ENCODE measurements around the gene MPHOSPH9. TPM values are rescaled to one million over a fixed set of nuclear protein-coding genes. Genes with fewer than 3 reads are reported as not detected.

The MPHOSPH9 gene
- total and polyA plus RNA-seq, 2 of the 13 experiments (the other 11 are each of a cell fraction or from before 2014, with no cell fraction given) = 20.3 to 63.4 TPM

DNA sequence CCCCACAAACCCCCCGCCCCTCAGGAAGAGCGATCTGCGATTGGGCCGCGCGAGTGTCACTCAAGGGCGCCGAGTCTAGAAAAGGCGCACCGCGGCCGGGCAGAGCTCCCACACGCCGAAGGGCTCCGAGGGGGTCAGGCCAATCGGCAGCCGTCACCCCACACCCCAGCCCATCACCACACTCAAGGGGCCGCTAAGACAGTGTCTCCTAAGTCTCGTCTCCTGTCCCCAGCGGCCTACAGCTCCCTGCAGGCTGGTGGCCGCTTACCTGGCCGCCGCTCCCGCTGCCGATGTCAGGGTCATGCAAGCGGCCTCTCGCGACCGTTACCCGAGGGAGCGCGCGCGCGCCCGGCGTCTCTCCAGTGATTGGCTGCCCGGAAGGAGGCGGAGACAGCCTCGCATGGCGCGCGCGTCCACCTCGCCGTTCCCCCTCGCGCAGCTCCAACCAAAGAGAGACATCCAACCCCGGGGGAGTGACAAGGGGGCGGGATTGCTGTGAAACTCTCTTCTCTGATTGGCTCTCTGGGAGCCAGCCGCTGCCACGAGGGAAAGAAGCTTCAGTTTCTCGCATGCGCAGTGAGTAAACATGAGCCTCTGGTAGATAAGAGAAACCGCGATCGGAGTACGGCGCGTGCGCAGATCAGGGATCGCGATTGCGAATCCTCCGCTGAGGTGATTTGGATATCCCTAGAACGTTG, at the start of gene MPHOSPH9, which contains the start of gene MTRFR (continued):
- TF ChIP-seq, protein P1, sequence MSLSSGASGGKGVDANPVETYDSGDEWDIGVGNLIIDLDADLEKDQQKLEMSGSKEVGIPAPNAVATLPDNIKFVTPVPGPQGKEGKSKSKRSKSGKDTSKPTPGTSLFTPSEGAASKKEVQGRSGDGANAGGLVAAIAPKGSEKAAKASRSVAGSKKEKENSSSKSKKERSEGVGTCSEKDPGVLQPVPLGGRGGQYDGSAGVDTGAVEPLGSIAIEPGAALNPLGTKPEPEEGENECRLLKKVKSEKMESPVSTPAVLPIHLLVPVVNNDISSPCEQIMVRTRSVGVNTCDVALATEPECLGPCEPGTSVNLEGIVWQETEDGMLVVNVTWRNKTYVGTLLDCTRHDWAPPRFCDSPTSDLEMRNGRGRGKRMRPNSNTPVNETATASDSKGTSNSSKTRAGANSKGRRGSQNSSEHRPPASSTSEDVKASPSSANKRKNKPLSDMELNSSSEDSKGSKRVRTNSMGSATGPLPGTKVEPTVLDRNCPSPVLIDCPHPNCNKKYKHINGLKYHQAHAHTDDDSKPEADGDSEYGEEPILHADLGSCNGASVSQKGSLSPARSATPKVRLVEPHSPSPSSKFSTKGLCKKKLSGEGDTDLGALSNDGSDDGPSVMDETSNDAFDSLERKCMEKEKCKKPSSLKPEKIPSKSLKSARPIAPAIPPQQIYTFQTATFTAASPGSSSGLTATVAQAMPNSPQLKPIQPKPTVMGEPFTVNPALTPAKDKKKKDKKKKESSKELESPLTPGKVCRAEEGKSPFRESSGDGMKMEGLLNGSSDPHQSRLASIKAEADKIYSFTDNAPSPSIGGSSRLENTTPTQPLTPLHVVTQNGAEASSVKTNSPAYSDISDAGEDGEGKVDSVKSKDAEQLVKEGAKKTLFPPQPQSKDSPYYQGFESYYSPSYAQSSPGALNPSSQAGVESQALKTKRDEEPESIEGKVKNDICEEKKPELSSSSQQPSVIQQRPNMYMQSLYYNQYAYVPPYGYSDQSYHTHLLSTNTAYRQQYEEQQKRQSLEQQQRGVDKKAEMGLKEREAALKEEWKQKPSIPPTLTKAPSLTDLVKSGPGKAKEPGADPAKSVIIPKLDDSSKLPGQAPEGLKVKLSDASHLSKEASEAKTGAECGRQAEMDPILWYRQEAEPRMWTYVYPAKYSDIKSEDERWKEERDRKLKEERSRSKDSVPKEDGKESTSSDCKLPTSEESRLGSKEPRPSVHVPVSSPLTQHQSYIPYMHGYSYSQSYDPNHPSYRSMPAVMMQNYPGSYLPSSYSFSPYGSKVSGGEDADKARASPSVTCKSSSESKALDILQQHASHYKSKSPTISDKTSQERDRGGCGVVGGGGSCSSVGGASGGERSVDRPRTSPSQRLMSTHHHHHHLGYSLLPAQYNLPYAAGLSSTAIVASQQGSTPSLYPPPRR (CRISPR knock-in tag; IDR thresholded peaks at IDR 0.05; ENCODE audit: borderline replicate concordance) = no peak
- TF ChIP-seq, protein P2, sequence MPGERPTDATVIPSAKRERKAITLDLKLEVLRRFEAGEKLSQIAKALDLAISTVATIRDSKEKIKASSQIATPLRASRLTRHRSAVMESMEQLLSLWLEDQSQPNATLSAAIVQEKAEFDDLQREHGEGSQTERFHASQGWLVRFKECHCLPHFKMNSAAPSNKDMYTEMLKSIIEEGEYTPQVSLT (CRISPR knock-in tag; IDR thresholded peaks at IDR 0.05; ENCODE audit: borderline replicate concordance, low read depth) = no peak
- TF ChIP-seq, protein P3, sequence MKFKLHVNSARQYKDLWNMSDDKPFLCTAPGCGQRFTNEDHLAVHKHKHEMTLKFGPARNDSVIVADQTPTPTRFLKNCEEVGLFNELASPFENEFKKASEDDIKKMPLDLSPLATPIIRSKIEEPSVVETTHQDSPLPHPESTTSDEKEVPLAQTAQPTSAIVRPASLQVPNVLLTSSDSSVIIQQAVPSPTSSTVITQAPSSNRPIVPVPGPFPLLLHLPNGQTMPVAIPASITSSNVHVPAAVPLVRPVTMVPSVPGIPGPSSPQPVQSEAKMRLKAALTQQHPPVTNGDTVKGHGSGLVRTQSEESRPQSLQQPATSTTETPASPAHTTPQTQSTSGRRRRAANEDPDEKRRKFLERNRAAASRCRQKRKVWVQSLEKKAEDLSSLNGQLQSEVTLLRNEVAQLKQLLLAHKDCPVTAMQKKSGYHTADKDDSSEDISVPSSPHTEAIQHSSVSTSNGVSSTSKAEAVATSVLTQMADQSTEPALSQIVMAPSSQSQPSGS (CRISPR knock-in tag; IDR thresholded peaks at IDR 0.05) = peak; percentile 85
- TF ChIP-seq PAX8 (CRISPR knock-in tag; IDR thresholded peaks at IDR 0.05; ENCODE audit: borderline replicate concordance) (no peak), ELF4 (CRISPR knock-in tag; IDR thresholded peaks at IDR 0.05; ENCODE audit: borderline replicate concordance) (no peak), ISL2 (CRISPR knock-in tag; IDR thresholded peaks at IDR 0.05) (peak; percentile 50; the same call in 1 of the 2 replicates), KDM1A (CRISPR knock-in tag; IDR thresholded peaks at IDR 0.05) (no peak), ZBTB20 (CRISPR knock-in tag; IDR thresholded peaks at IDR 0.05; ENCODE audit: borderline replicate concordance, low read depth) (0 out of 2 replicates have a peak, but pooled peaks have one; percentile 47), ZNF749 (CRISPR knock-in tag; IDR thresholded peaks at IDR 0.05; ENCODE audit: borderline replicate concordance) (peak; percentile 77; the same call in 1 of the 2 replicates), POLR2AphosphoS2 (IDR thresholded peaks at IDR 0.05; ENCODE audit: low read depth, low read length) (peak; percentile 78), ZKSCAN1 (IDR thresholded peaks at IDR 0.05; ENCODE audit: low read length) (no peak), JUND (CRISPR knock-in tag; IDR thresholded peaks at IDR 0.05) (peak; percentile 74; the same call in 1 of the 2 replicates), FOXM1 (CRISPR knock-in tag; IDR thresholded peaks at IDR 0.05) (0 out of 2 replicates have a peak, but pooled peaks have one; percentile 69), THAP11 (CRISPR knock-in tag; IDR thresholded peaks at IDR 0.05) (peak; percentile 81), HNRNPLL (IDR thresholded peaks at IDR 0.05; ENCODE audit: low read depth, low read length, poor library complexity, severe bottlenecking) (peak; percentile 82), MTF1 (CRISPR knock-in tag; IDR thresholded peaks at IDR 0.05) (no peak), NFIB (CRISPR knock-in tag; IDR thresholded peaks at IDR 0.05; ENCODE audit: borderline replicate concordance) (no peak), IKZF1 (IDR thresholded peaks at IDR 0.05) (no peak)
- TF ChIP-seq, protein P4, sequence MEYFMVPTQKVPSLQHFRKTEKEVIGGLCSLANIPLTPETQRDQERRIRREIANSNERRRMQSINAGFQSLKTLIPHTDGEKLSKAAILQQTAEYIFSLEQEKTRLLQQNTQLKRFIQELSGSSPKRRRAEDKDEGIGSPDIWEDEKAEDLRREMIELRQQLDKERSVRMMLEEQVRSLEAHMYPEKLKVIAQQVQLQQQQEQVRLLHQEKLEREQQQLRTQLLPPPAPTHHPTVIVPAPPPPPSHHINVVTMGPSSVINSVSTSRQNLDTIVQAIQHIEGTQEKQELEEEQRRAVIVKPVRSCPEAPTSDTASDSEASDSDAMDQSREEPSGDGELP (IDR thresholded peaks at IDR 0.05; ENCODE audit: borderline replicate concordance, low read depth) = peak; percentile 3; the same call in 1 of the 2 replicates
- TF ChIP-seq, protein P5, sequence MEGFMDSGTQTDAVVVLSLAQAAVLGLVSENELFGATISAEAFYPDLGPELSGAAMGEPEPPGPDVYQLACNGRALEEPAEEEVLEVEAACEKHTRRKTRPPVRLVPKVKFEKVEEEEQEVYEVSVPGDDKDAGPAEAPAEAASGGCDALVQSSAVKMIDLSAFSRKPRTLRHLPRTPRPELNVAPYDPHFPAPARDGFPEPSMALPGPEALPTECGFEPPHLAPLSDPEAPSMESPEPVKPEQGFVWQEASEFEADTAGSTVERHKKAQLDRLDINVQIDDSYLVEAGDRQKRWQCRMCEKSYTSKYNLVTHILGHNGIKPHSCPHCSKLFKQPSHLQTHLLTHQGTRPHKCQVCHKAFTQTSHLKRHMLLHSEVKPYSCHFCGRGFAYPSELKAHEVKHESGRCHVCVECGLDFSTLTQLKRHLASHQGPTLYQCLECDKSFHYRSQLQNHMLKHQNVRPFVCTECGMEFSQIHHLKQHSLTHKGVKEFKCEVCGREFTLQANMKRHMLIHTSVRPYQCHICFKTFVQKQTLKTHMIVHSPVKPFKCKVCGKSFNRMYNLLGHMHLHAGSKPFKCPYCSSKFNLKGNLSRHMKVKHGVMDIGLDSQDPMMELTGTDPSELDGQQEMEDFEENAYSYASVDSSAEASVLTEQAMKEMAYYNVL (CRISPR knock-in tag; IDR thresholded peaks at IDR 0.05; ENCODE audit: borderline replicate concordance) = peak; percentile 63; the same call in 1 of the 2 replicates
